Muscle layer of colon (tissue), 2 donors: ENCODE data around the gene ESCO1.
A peak's percentile ranks its signal among the peaks of the same experiment; 100 is the strongest.
"Not testable (repeated sequence)": the region's sequence is repeated elsewhere in the genome, so short reads cannot be mapped to it uniquely, and the experiment has no call there.

Experiments
- H3K27ac ChIP-seq: one replicate; pipeline ENCODE4 v1.7.0; 2013; ENCODE audit warnings: low read depth, mild to moderate bottlenecking, low read length, moderate library complexity
- H3K27me3 ChIP-seq, 2 donors: one replicate each; pipeline ENCODE4 v1.7.0; 2013; ENCODE audit warnings: low read length in 2 of 2, mild to moderate bottlenecking in 2 of 2; ENCODE audit not compliant: insufficient read depth in 2 of 2, control insufficient read depth in 1 of 2
- H3K36me3 ChIP-seq: one replicate; pipeline ENCODE4 v1.7.0; 2013; ENCODE audit warnings: mild to moderate bottlenecking, low read length; ENCODE audit not compliant: insufficient read depth
- H3K4me1 ChIP-seq: one replicate; pipeline ENCODE4 v1.7.0; 2013; ENCODE audit warnings: mild to moderate bottlenecking, low read length; ENCODE audit not compliant: insufficient read depth
- H3K4me3 ChIP-seq, 2 donors: one replicate each; pipeline ENCODE4 v1.7.0; 2013; ENCODE audit warnings: low read length in 2 of 2, low read depth in 1 of 2, mild to moderate bottlenecking in 1 of 2, moderate library complexity in 1 of 2
- H3K9ac ChIP-seq: one replicate; pipeline ENCODE4 v1.7.0; 2013; ENCODE audit warnings: low read length
- H3K9me3 ChIP-seq: one replicate; pipeline ENCODE4 v1.7.0; 2013; ENCODE audit warnings: mild to moderate bottlenecking, low read length
- donor health status: abdominal sarcoma.
- donor health status: Adenocarcinoma of cecum.

The ESCO1 gene

GRCh38 chr18:21605213-21605612, 4.7 kb upstream of the ESCO1 start:
- Histone ChIP-seq H3K9me3 (no peaks in the 10 kb centered on the region), H3K9ac (no peak overlapping the region), H3K4me3 (no peak overlapping the region), H3K27me3 (no peaks in the 10 kb centered on the region), H3K36me3 (no peaks in the 10 kb centered on the region), H3K4me1 (no peaks in the 10 kb centered on the region), H3K27ac (no peak overlapping the region)

- Histone ChIP-seq H3K27ac (no peak overlapping the region), H3K9ac (no peak overlapping the region), H3K9me3 (no peaks in the 10 kb centered on the region), H3K27me3 (no peaks in the 10 kb centered on the region), H3K4me3 (no peak overlapping the region), H3K4me1 (no peaks in the 10 kb centered on the region), H3K36me3 (no peaks in the 10 kb centered on the region)
Measured at GRCh38 chr18:21604671-21605070, 4.2 kb upstream of the ESCO1 start.

DNA sequence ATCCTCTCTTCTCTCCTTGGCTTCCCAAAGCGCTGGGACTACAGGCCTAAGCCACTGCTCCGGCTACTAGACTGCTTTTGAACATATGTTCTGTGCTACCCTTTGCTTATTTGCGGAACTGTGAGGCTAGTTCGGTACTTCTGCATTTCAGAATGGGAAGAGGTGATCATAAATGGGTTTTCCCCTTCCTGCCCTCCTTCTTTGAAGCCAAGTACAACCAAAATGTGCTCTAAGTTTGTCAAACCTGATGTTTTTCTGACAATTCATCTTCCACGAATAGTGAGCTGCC, 1.7 kb upstream of the ESCO1 start:
- no peaks in the 10 kb centered on the region for H3K27me3 ChIP-seq
- H3K27ac ChIP-seq = no peak overlapping the region
- no peaks in the 10 kb centered on the region for H3K9me3 ChIP-seq
- peaks cover 5% of the 10 kb centered on the region for H3K4me1 ChIP-seq
- no peak overlapping the region for H3K9ac ChIP-seq
- no peak overlapping the region for H3K4me3 ChIP-seq
- H3K36me3 ChIP-seq = no peaks in the 10 kb centered on the region

DNA sequence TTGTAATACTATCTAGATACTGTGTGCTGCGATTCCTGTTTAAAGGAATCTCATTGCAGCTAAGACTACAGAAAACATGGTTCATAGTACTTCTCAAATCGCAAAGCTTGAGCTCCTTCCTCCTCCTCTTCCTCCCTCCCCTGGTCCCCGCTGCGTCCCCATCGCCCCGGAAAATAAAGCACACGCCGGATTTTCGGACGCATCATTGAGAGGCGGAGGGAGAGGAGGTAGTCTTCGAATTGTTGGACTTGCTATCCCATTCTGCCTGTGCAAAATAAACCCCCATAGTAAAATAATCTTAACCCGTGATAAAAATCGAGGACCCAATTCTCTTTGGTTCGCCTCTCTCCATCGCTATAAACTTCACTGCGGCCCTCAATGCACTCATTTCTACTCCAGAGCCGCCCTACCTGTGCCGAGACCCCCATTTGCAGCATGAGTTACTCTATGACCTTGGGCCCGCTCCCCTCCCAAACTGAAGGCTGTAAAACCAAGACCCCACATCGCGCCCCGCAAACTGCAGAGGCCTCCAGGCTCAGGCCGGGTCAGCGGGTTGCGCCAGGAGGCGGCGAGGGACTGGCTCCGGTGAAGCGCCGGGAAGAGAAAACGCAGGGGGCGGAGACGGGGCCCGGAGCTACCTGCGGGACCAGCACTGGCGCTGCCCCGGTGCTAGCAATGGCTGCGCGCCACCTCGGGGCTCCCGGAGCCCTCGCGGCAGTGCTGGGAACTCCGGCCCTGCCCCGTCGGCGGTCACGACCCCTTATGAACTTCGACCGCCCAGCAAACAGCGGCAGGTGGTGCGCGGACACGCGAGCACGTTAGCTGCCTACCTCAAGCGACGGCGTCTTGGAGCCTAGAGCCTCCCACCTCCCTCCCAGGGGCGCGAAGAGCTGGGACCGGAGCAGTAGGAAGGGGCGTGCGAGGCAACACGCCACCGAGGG, 649 bp downstream of the ESCO1 start:
- H3K4me1 ChIP-seq = peaks cover 5% of the 10 kb centered on the region
- H3K27ac ChIP-seq = peak overlapping the region; percentile 94

DNA sequence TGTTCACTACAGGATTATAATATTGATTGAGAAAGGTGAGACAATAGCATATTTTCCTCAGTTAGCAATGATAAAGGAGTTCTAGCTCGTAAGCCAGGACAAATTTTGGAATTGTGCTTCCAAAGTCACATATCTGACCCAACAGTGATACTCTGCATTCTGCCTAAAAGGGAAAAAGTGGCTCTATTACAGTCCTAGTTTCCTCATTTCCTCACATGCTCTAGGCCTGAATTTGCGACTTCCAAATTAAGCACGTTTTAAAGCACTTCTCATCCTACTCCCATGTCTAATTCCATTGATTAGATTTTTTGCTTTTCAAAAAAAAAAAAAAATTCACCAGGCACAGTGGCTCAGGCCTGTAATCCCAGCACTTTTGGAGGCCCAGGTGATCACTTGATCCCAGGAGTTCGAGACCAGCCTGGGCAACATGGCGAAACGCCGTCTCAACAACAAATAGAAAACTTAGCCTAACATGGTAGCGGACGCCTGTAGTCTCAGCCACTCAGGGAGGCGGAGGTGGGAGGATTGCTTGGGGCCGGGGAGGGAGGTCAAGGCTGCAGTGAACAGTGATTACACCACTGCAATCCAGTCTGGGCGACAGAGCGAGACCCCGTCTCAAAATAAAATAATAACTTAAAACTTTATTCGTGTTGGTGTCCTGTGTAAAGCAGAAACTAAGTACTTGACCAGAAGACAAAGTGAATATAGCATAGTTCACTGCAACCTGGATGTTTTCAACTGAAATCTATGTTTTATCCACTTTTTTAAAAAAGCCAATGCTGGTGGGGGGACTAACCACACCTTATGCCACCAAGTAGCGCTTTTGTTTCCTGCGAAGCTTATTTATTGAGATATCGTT, 1.5 kb downstream of the ESCO1 start:
- H3K9me3 ChIP-seq = no peaks in the 10 kb centered on the region
- H3K27ac ChIP-seq = no peak overlapping the region
- peak overlapping the region in 1 of 2 donors; percentile 97 for H3K4me3 ChIP-seq
- H3K4me1 ChIP-seq = peaks cover 5% of the 10 kb centered on the region
- no peaks in the 10 kb centered on the region for H3K36me3 ChIP-seq
- peak overlapping the region; percentile 73 for H3K9ac ChIP-seq
- no peaks in the 10 kb centered on the region for H3K27me3 ChIP-seq

More for the DNA sequence above, 649 bp downstream of the ESCO1 start:
- Histone ChIP-seq H3K27me3 (no peaks in the 10 kb centered on the region), H3K9ac (peak overlapping the region; percentile 73), H3K36me3 (no peaks in the 10 kb centered on the region), H3K9me3 (no peaks in the 10 kb centered on the region), H3K4me3 (peak overlapping the region; percentile 94 to 97)

GRCh38 chr18:21597620-21598019, 2.9 kb downstream of the ESCO1 start:
- Histone ChIP-seq H3K9ac (no peak overlapping the region), H3K9me3 (no peaks in the 10 kb centered on the region), H3K4me1 (peaks cover 5% of the 10 kb centered on the region)

DNA sequence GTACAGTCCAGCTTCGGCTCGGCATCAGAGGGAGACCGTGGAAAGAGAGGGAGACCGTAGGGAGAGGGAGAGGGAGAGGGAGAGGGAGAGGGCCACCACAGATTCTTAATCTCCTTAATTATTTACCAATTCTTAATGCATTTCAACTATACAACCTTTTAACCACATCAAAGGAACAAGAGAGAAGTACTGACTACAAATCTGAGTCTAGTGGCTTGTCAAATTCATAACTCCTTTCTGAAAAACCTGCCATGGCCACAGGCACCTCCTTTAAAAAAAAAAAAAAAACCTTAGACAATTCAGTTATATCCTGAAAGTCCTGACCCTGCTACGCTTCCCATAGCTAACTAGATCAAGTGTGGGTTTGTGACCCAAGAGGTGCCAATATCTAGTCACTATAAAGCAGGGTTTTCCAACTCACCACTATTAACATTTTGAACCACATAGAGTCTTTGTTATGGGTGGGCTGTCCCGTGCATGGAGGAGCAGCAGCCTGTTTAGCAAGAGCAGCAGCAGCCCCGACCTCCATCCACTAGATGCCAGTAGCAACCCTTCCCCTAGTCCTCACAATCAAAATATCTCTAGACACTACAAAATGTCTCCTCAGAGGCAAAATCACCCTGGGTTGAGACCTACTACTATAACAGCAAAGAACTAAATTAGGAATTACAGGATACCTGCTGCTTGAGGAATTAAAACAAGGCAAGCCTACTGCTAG, 6.8 kb downstream of the ESCO1 start:
- Histone ChIP-seq H3K27me3 (no peaks in the 10 kb centered on the region), H3K27ac (no peak overlapping the region), H3K9me3 (no peaks in the 10 kb centered on the region), H3K4me3 (no peak overlapping the region), H3K9ac (no peak overlapping the region), H3K36me3 (no peaks in the 10 kb centered on the region), H3K4me1 (no peaks in the 10 kb centered on the region)

More at GRCh38 chr18:21597620-21598019, 2.9 kb downstream of the ESCO1 start:
- Histone ChIP-seq H3K27me3 (no peaks in the 10 kb centered on the region), H3K36me3 (no peaks in the 10 kb centered on the region), H3K4me3 (no peak overlapping the region), H3K27ac (no peak overlapping the region)

DNA sequence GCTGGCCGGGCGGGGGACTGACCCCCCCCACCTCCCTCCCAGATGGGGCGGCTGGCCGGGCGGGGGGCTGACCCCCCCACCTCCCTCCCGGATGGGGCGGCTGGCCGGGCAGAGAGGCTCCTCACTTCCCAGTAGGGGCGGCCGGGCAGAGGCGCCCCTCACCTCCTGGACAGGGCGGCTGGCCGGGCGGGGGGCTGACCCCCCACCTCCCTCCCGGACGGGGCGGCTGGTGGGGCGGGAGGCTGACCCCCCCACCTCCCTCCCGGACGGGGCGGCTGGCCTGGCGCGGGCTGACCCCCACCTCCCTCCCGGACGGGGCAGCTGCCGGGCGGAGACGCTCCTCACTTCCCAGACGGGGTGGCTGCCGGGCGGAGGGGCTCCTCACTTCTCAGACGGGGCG, 8.1 kb downstream of the ESCO1 start:
- not testable (repeated sequence) for H3K27me3 ChIP-seq, H3K4me1 ChIP-seq, H3K9ac ChIP-seq, H3K27ac ChIP-seq, H3K4me3 ChIP-seq, H3K36me3 ChIP-seq, H3K9me3 ChIP-seq

DNA sequence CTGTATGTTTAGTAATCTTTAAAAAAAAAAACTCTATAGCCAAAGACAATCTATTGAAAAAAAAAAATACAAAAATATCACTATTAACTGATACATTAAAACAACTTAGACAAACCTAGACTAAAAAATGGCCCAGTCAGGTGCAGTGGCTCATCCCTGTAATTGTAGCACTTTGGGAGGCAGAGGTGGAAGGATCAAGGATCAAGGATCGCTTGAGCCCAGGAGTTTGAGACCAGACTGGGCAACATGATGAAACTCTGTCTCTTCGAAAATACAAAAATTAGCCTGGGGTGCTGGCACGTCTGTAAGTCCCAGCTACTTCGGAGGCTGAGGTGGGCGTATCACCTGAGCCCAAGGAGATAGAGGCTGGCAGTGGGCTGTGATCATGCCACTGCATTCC, 16.1 kb downstream of the ESCO1 start:
- H3K4me1 ChIP-seq = no peaks in the 10 kb centered on the region
- no peak overlapping the region for H3K27ac ChIP-seq
- H3K9me3 ChIP-seq = no peaks in the 10 kb centered on the region
- H3K9ac ChIP-seq = no peak overlapping the region
- no peak overlapping the region for H3K4me3 ChIP-seq
- H3K36me3 ChIP-seq = no peaks in the 10 kb centered on the region
- no peaks in the 10 kb centered on the region for H3K27me3 ChIP-seq

- peaks cover 30% of the 10 kb centered on the region for H3K36me3 ChIP-seq
- H3K27me3 ChIP-seq = no peaks in the 10 kb centered on the region
- H3K9ac ChIP-seq = no peak overlapping the region
- H3K27ac ChIP-seq = no peak overlapping the region
- H3K4me1 ChIP-seq = no peaks in the 10 kb centered on the region
- H3K4me3 ChIP-seq = no peak overlapping the region
- H3K9me3 ChIP-seq = no peaks in the 10 kb centered on the region
Measured at GRCh38 chr18:21575656-21576055, 24.8 kb downstream of the ESCO1 start.

DNA sequence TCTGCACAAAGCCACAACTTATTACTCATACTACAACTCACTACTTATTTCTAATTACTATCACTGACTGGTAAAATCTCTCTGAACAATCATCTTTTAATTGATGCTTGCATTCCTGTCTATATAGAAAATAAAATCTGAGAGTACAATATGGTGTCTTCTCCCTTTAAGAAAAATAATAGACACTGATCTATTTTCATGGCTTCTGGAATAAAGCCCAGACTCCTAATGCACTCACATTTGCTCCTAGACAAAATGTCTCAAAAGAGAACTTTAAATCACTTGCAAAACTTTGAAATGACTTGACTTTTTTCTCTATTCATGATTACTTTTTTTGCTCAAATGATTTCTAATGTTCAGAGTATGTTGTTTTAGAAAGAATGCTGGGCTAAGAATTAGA, 28.7 kb downstream of the ESCO1 start:
- Histone ChIP-seq H3K36me3 (peaks cover 34% of the 10 kb centered on the region), H3K4me3 (no peak overlapping the region), H3K9me3 (no peaks in the 10 kb centered on the region), H3K4me1 (no peaks in the 10 kb centered on the region), H3K27me3 (no peaks in the 10 kb centered on the region), H3K9ac (no peak overlapping the region), H3K27ac (no peak overlapping the region)
